Liver (tissue), 9 donors: ENCODE results near the gene PAK2. TPM values are rescaled to one million over a fixed set of nuclear protein-coding genes. Genes with fewer than 3 reads are reported as not detected.

Experiments used
- DNase-seq: peaks from one replicate; pipeline ENCODE4 v3.0.0-alpha.2; 2017; ENCODE audit warnings: low spot score
- H3K27ac ChIP-seq, 2 donors: one replicate each; pipeline ENCODE4 v1.7.0; 2013; ENCODE audit warnings: inconsistent platforms in 2 of 2, low read length in 2 of 2, control low read depth in 1 of 2, low read depth in 1 of 2, mild to moderate bottlenecking in 1 of 2
- H3K27me3 ChIP-seq, 4 donors: one replicate each; pipeline versions ENCODE4 v1.6.1 to v1.7.0; 2013; ENCODE audit warnings: low read length in 3 of 4, inconsistent platforms in 1 of 4, mild to moderate bottlenecking in 1 of 4, moderate library complexity in 1 of 4; ENCODE audit not compliant: control insufficient read depth in 4 of 4, insufficient read depth in 4 of 4
- H3K36me3 ChIP-seq, 4 donors: one replicate each; pipeline versions ENCODE4 v1.6.1 to v1.7.0; 2013; ENCODE audit warnings: low read length in 3 of 4, mild to moderate bottlenecking in 3 of 4, low read depth in 1 of 4, moderate library complexity in 1 of 4; ENCODE audit not compliant: control insufficient read depth in 4 of 4, insufficient read depth in 3 of 4
- H3K4me1 ChIP-seq, 4 donors: one replicate each; pipeline versions ENCODE4 v1.6.1 to v1.7.0; 2013; ENCODE audit warnings: low read length in 3 of 4, mild to moderate bottlenecking in 3 of 4, moderate library complexity in 1 of 4; ENCODE audit not compliant: control insufficient read depth in 4 of 4, insufficient read depth in 4 of 4
- H3K4me3 ChIP-seq, 3 donors: one replicate each; pipeline versions ENCODE4 v1.6.1 to v1.7.0; 2013; ENCODE audit warnings: low read length in 3 of 3, control low read depth in 1 of 3, low read depth in 1 of 3, mild to moderate bottlenecking in 1 of 3
- H3K9ac ChIP-seq, 2 donors: one replicate each; pipeline ENCODE4 v1.7.0; 2013; ENCODE audit warnings: low read length in 2 of 2, mild to moderate bottlenecking in 2 of 2, moderate library complexity in 2 of 2, control low read depth in 1 of 2, low read depth in 1 of 2
- H3K9me3 ChIP-seq, 4 donors: one replicate each; pipeline versions ENCODE4 v1.6.1 to v1.7.0; 2013; ENCODE audit warnings: low read length in 3 of 4; ENCODE audit not compliant: control insufficient read depth in 4 of 4
- ATF3 ChIP-seq: IDR thresholded peaks from 2 replicates; pipeline ENCODE4 v1.6.1; 2016; ENCODE audit warnings: antibody characterized with exemption
- CTCF ChIP-seq: fragments of 150-350 bp; IDR thresholded peaks from 2 replicates; pipeline ENCODE4 v1.5.1; 2017; ENCODE audit warnings: improper control_type of control experiment, low read depth, low read length; ENCODE audit not compliant: missing input control
- EGR1 ChIP-seq, 2 donors: IDR thresholded peaks; 2 replicates each; pipeline ENCODE4 v1.6.1; 2016 to 2018; ENCODE audit warnings: antibody characterized with exemption in 2 of 2, low read depth in 2 of 2
- HNF4A ChIP-seq, 2 donors: conservative IDR thresholded peaks; 2 replicates each; pipeline ENCODE4 v1.6.1; 2016; ENCODE audit warnings: antibody characterized with exemption in 2 of 2, mild to moderate bottlenecking in 2 of 2
- HNF4G ChIP-seq: IDR thresholded peaks from 2 replicates; pipeline ENCODE4 v1.6.1; 2016; ENCODE audit warnings: antibody characterized with exemption
- MAX ChIP-seq: IDR thresholded peaks from 2 replicates; pipeline ENCODE4 v1.6.1; 2016; ENCODE audit warnings: antibody characterized with exemption
- NR2F2 ChIP-seq: IDR thresholded peaks from 2 replicates; pipeline ENCODE4 v1.6.1; 2016; ENCODE audit warnings: antibody characterized with exemption
- RAD21 ChIP-seq, 2 donors: IDR thresholded peaks; 2 replicates each; pipeline ENCODE4 v1.6.1; 2016; ENCODE audit warnings: antibody characterized with exemption in 2 of 2, mild to moderate bottlenecking in 2 of 2
- REST ChIP-seq: IDR thresholded peaks from 2 replicates; pipeline ENCODE4 v1.6.1; 2016; ENCODE audit warnings: antibody characterized with exemption, mild to moderate bottlenecking
- TAF1 ChIP-seq: conservative IDR thresholded peaks from 2 replicates; pipeline ENCODE4 v1.6.1; 2016; ENCODE audit warnings: antibody characterized with exemption, mild to moderate bottlenecking
- YY1 ChIP-seq: IDR thresholded peaks from 2 replicates; pipeline ENCODE4 v1.6.1; 2016; ENCODE audit warnings: antibody characterized with exemption, mild to moderate bottlenecking
- ZBTB33 ChIP-seq: IDR thresholded peaks from 2 replicates; pipeline ENCODE4 v1.6.1; 2016; ENCODE audit warnings: antibody characterized with exemption
- WGBS: extraction: QIAGEN DNeasy Blood & Tissue Kit; methylation state at CpG from one replicate; pipeline ENCODE4 v1.1.7; 2013; 5-methylcytosine and 5-hydroxymethylcytosine counted together
- polyA plus RNA-seq, 2 donors: library from polyadenylated mRNA; stranded (reverse) in 1 of 2; unstranded in 1 of 2; fragments of 200-250 nt in 1 of 2; fragments of >200 nt in 1 of 2; fragmentation: Nextera tagmentation in 1 of 2; extraction: Ambion mirVana in 1 of 2; gene quantifications; one replicate each; pipeline versions ENCODE4 v1.2.1 to v1.2.3, GENCODE V29; 2013 to 2015
- total RNA-seq, 2 donors: library from RNA; depleted of rRNA; stranded (reverse); fragments of >200 nt; gene quantifications; one replicate each; pipeline ENCODE4 v1.2.3, GENCODE V29; 2014
- donor health status: healthy.
- donor health status: healthy.
- donor health status: healthy.
- donor health status: healthy.
- donor health status: healthy.

Gene PAK2
- total and polyA plus RNA-seq, 4 donors = 16.0 to 44.3 (median 24.9) TPM

- H3K36me3 ChIP-seq = peaks cover 0 to 3% (median 3%) of the 10 kb centered on the region in 4 donors
- TF ChIP-seq ATF3 = no peak
- no peak for TF ChIP-seq ZBTB33
- no peak for TF ChIP-seq TAF1
- TF ChIP-seq HNF4G = no peak
- no peak for TF ChIP-seq HNF4A (conservative IDR thresholded peaks at IDR 0.05)
- no peak for TF ChIP-seq CTCF
- no peak for TF ChIP-seq REST
- no peak for TF ChIP-seq NR2F2
- TF ChIP-seq YY1 = no peak
- TF ChIP-seq MAX = no peak
- TF ChIP-seq RAD21 (IDR thresholded peaks at IDR 0.05) = no peak
- TF ChIP-seq EGR1 (IDR thresholded peaks at IDR 0.05; ENCODE audit: low read depth in 2 of 2) = no peak
- no peaks in the 10 kb centered on the region for H3K27me3 ChIP-seq
Observed at GRCh38 chr3:196765454-196765853, 25.8 kb downstream of the PAK2 start.

GRCh38 chr3:196771067-196771466, 31.4 kb downstream of the PAK2 start:
- no peak overlapping the region for H3K4me3 ChIP-seq
- H3K27me3 ChIP-seq = no peaks in the 10 kb centered on the region
- peaks cover 4 to 23% (median 13%) of the 10 kb centered on the region in 4 donors for H3K4me1 ChIP-seq
- H3K9me3 ChIP-seq = no peaks in the 10 kb centered on the region
- no peak for TF ChIP-seq HNF4G
- no peak for TF ChIP-seq NR2F2
- DNase-seq = no peak
- H3K9ac ChIP-seq = no peak overlapping the region
- 97% methylated on average over 1 of the region's 1 CpG for WGBS
- no peak overlapping the region for H3K27ac ChIP-seq
- H3K36me3 ChIP-seq = peaks cover 0 to 3% (median 3%) of the 10 kb centered on the region in 4 donors

More at GRCh38 chr3:196765454-196765853, 25.8 kb downstream of the PAK2 start:
- Histone ChIP-seq H3K4me1 (peaks cover 0 to 2% (median 0%) of the 10 kb centered on the region in 4 donors), H3K9ac (no peak overlapping the region), H3K9me3 (no peaks in the 10 kb centered on the region), H3K4me3 (no peak overlapping the region), H3K27ac (no peak overlapping the region)
- DNase-seq = no peak
